Spinal cord (tissue), 10 donors: Measurements from ENCODE around the gene CSF2. TPM values are rescaled to one million over a fixed set of nuclear protein-coding genes. Genes with fewer than 3 reads are reported as not detected.

Experiments
- DNase-seq, 6 donors: peaks; one replicate each; pipeline versions ENCODE4 v3.0.0 to v3.0.0-alpha.2; 2013 to 2015; ENCODE audit warnings: low spot score in 6 of 6, low read depth in 4 of 6
- H3K27ac ChIP-seq: one replicate; pipeline ENCODE4 v1.5.1; 2013; ENCODE audit warnings: low read depth, low read length, control low read depth
- H3K27me3 ChIP-seq: one replicate; pipeline ENCODE4 v1.6.1; 2013; ENCODE audit warnings: low read length; ENCODE audit not compliant: control insufficient read depth, insufficient read depth
- H3K36me3 ChIP-seq: one replicate; pipeline ENCODE4 v1.6.1; 2013; ENCODE audit warnings: low read length; ENCODE audit not compliant: control insufficient read depth, insufficient read depth
- H3K4me1 ChIP-seq: one replicate; pipeline ENCODE4 v1.6.1; 2013; ENCODE audit warnings: low read length; ENCODE audit not compliant: control insufficient read depth, insufficient read depth
- H3K4me3 ChIP-seq: one replicate; pipeline ENCODE4 v1.5.1; 2013; ENCODE audit warnings: low read depth, low read length, control low read depth
- H3K9me3 ChIP-seq: one replicate; pipeline ENCODE4 v1.6.1; 2013; ENCODE audit warnings: low read length; ENCODE audit not compliant: control insufficient read depth, insufficient read depth
- WGBS: methylation state at CpG from one replicate; pipeline ENCODE4 v1.1.5; 2013; ENCODE audit warnings: missing lambda C conversion rate; ENCODE audit not compliant: insufficient coverage; 5-methylcytosine and 5-hydroxymethylcytosine counted together
- polyA plus RNA-seq, 2 donors: library from polyadenylated mRNA; unstranded; fragments of 120-200 nt; gene quantifications; one replicate each; pipeline ENCODE4 v1.2.1, GENCODE V29; 2013; ENCODE audit not compliant: insufficient read length in 2 of 2
- total RNA-seq, 2 donors: library from RNA; depleted of rRNA in 1 of 2; stranded (reverse); fragments of 120-200 nt in 1 of 2; fragments of >200 nt in 1 of 2; gene quantifications; one replicate each; pipeline versions ENCODE4 v1.2.3 to v1.2.4, GENCODE V29; 2013 to 2014
- donor health status: healthy.

Gene CSF2
- total and polyA plus RNA-seq, 4 donors, result not detected

GRCh38 chr5:132074772-132075718 is 1.5 kb downstream of the CSF2 start:
- Histone ChIP-seq H3K36me3 (no peaks in the 10 kb centered on the region), H3K27ac (no peak overlapping the region), H3K27me3 (no peaks in the 10 kb centered on the region), H3K9me3 (no peaks in the 10 kb centered on the region), H3K4me3 (no peak overlapping the region), H3K4me1 (no peaks in the 10 kb centered on the region)
- no peak for DNase-seq
- 73% methylated on average over 13 of the region's 16 CpGs for WGBS

GRCh38 chr5:132075719-132076077 is 2.1 kb downstream of the CSF2 start:
- WGBS, result 94% methylated on average over 2 of the region's 2 CpGs

GRCh38 chr5:132076202-132076830 is 2.7 kb downstream of the CSF2 start:
- H3K9me3 ChIP-seq, result no peaks in the 10 kb centered on the region
- WGBS, result 90% methylated on average over 8 of the region's 11 CpGs
- H3K27me3 ChIP-seq, result no peaks in the 10 kb centered on the region
- no peaks in the 10 kb centered on the region for H3K4me1 ChIP-seq
- no peak overlapping the region for H3K27ac ChIP-seq
- no peak overlapping the region for H3K4me3 ChIP-seq
- H3K36me3 ChIP-seq, result no peaks in the 10 kb centered on the region
- no peak for DNase-seq

More at GRCh38 chr5:132075719-132076077, 2.1 kb downstream of the CSF2 start:
- H3K36me3 ChIP-seq, result no peaks in the 10 kb centered on the region
- no peaks in the 10 kb centered on the region for H3K4me1 ChIP-seq
- no peak for DNase-seq
- H3K9me3 ChIP-seq, result no peaks in the 10 kb centered on the region
- H3K27ac ChIP-seq, result no peak overlapping the region
- no peak overlapping the region for H3K4me3 ChIP-seq
- no peaks in the 10 kb centered on the region for H3K27me3 ChIP-seq

- 83% methylated on average over 4 of the region's 8 CpGs for WGBS
- H3K36me3 ChIP-seq, result no peaks in the 10 kb centered on the region
- H3K27ac ChIP-seq, result no peak overlapping the region
- DNase-seq, result no peak
- no peaks in the 10 kb centered on the region for H3K9me3 ChIP-seq
- H3K4me3 ChIP-seq, result no peak overlapping the region
- no peaks in the 10 kb centered on the region for H3K27me3 ChIP-seq
- H3K4me1 ChIP-seq, result no peaks in the 10 kb centered on the region
These were observed 3.4 kb downstream of the CSF2 start for GRCh38 chr5:132076983-132077382.

- Histone ChIP-seq H3K4me3 (no peak overlapping the region), H3K4me1 (no peaks in the 10 kb centered on the region), H3K36me3 (no peaks in the 10 kb centered on the region), H3K9me3 (no peaks in the 10 kb centered on the region), H3K27ac (no peak overlapping the region), H3K27me3 (no peaks in the 10 kb centered on the region)
- 70% methylated on average over 4 of the region's 4 CpGs for WGBS
- no peak for DNase-seq
These were observed 5.5 kb downstream of the CSF2 start for GRCh38 chr5:132079081-132079480.

GRCh38 chr5:132079619-132080018 is 6.0 kb downstream of the CSF2 start:
- no peaks in the 10 kb centered on the region for H3K36me3 ChIP-seq
- H3K27me3 ChIP-seq, result no peaks in the 10 kb centered on the region
- no peaks in the 10 kb centered on the region for H3K9me3 ChIP-seq
- no peak for DNase-seq
- 94% methylated on average over 3 of the region's 3 CpGs for WGBS
- H3K27ac ChIP-seq, result no peak overlapping the region
- H3K4me1 ChIP-seq, result no peaks in the 10 kb centered on the region
- no peak overlapping the region for H3K4me3 ChIP-seq

- Histone ChIP-seq H3K27me3 (no peaks in the 10 kb centered on the region), H3K36me3 (no peaks in the 10 kb centered on the region), H3K27ac (no peak overlapping the region), H3K9me3 (no peaks in the 10 kb centered on the region), H3K4me1 (no peaks in the 10 kb centered on the region), H3K4me3 (no peak overlapping the region)
- DNase-seq, result no peak
- 80% methylated on average over 2 of the region's 3 CpGs for WGBS
These were observed 7.0 kb downstream of the CSF2 start for GRCh38 chr5:132080595-132080994.

- no peaks in the 10 kb centered on the region for H3K36me3 ChIP-seq
- WGBS, result 100% methylated on average over 1 of the region's 3 CpGs
These were observed 7.9 kb downstream of the CSF2 start for GRCh38 chr5:132081458-132081857.

GRCh38 chr5:132082329-132083023 is 8.9 kb downstream of the CSF2 start:
- Histone ChIP-seq H3K4me3 (no peak overlapping the region), H3K27me3 (no peaks in the 10 kb centered on the region), H3K9me3 (no peaks in the 10 kb centered on the region), H3K4me1 (peaks cover 7% of the 10 kb centered on the region), H3K36me3 (no peaks in the 10 kb centered on the region), H3K27ac (no peak overlapping the region)
- WGBS, result 89% methylated on average over 8 of the region's 8 CpGs
- no peak for DNase-seq

More at GRCh38 chr5:132081458-132081857, 7.9 kb downstream of the CSF2 start:
- H3K27ac ChIP-seq, result no peak overlapping the region
- no peak overlapping the region for H3K4me3 ChIP-seq
- no peaks in the 10 kb centered on the region for H3K9me3 ChIP-seq
- peaks cover 3% of the 10 kb centered on the region for H3K4me1 ChIP-seq
- no peaks in the 10 kb centered on the region for H3K27me3 ChIP-seq
- DNase-seq, result no peak
